H1 (cell line): Measurements from ENCODE around the gene GPATCH11. TPM values are rescaled to one million over a fixed set of nuclear protein-coding genes. Genes with fewer than 3 reads are reported as not detected.

ENCODE experiments used
- CTCF ChIA-PET: fragments of 300-600 bp; sonication (Branson Sonifier 250); formaldehyde crosslinking; loops from one replicate; lab custom pipeline; 2021; ENCODE audit not compliant: partially characterized antibody; lab: Charles Lee
- POLR2A ChIA-PET: fragments of 300-600 bp; sonication (Branson Sonifier 250); formaldehyde crosslinking; loops from one replicate; lab custom pipeline; 2021; ENCODE audit warnings: inconsistent platforms; ENCODE audit not compliant: partially characterized antibody; lab: Charles Lee
- DNase-seq, 2 experiments: peaks; one replicate each; pipeline versions ENCODE4 v3.0.0 to v3.0.0-alpha.2; 2010 to 2022; ENCODE audit warnings: low spot score in 2 of 2, low read depth in 1 of 2, mixed read lengths in 1 of 2
- FAIRE-seq: peaks from 2 replicates; lab custom pipeline; 2011; peaks lifted over from hg19 to GRCh38; lab: Jason Lieb, UNC
- H2AFZ ChIP-seq: 2 replicates; pipeline ENCODE4 v1.8.1; 2012; ENCODE audit warnings: low read length, inconsistent platforms
- H2AK5ac ChIP-seq: 2 replicates; pipeline ENCODE4 v1.6.1; 2013; ENCODE audit warnings: low read depth, low read length
- H2BK120ac ChIP-seq: replicated peaks from 2 replicates; pipeline ENCODE3; 2013; ENCODE audit warnings: low read depth, low read length, inconsistent platforms
- H2BK12ac ChIP-seq: 2 replicates; pipeline ENCODE4 v1.6.1; 2013; ENCODE audit warnings: low read depth, low read length
- H2BK15ac ChIP-seq: 2 replicates; pipeline ENCODE4 v1.6.1; 2013; ENCODE audit warnings: low read length
- H2BK20ac ChIP-seq: 2 replicates; pipeline ENCODE4 v1.6.1; 2013; ENCODE audit warnings: low read length
- H2BK5ac ChIP-seq: 2 replicates; pipeline ENCODE4 v1.6.1; 2013; ENCODE audit warnings: low read depth, low read length
- H3K14ac ChIP-seq: 2 replicates; pipeline ENCODE4 v1.6.1; 2013; ENCODE audit warnings: inconsistent platforms; ENCODE audit not compliant: insufficient read length
- H3K18ac ChIP-seq: 2 replicates; pipeline ENCODE4 v1.6.1; 2013; ENCODE audit warnings: low read length; ENCODE audit errors: extremely low read depth
- H3K23ac ChIP-seq: 2 replicates; pipeline ENCODE4 v1.6.1; 2013; ENCODE audit warnings: inconsistent platforms; ENCODE audit not compliant: insufficient read length
- H3K23me2 ChIP-seq: 2 replicates; pipeline ENCODE4 v1.6.1; 2013; ENCODE audit warnings: low read depth, low read length
- H3K27ac ChIP-seq: 2 replicates; pipeline ENCODE4 v1.6.1; 2011; ENCODE audit warnings: low read depth, low read length, inconsistent platforms
- H3K27me3 ChIP-seq, 4 experiments: replicated peaks in 1 of 4; 1 replicate in 1 of 4; 2 replicates in 3 of 4; pipeline versions ENCODE4 v1.6.1 to v1.8.1; 2011 to 2013; ENCODE audit warnings: low read length in 3 of 4, mild to moderate bottlenecking in 3 of 4, inconsistent platforms in 2 of 4, mixed read lengths in 2 of 4, moderate library complexity in 1 of 4; ENCODE audit not compliant: control insufficient read depth in 3 of 4, insufficient read depth in 3 of 4; ENCODE audit errors: extremely low read depth in 1 of 4
- H3K36me3 ChIP-seq, 4 experiments: 2 replicates each; pipeline versions ENCODE4 v1.6.1 to v1.8.1; 2011 to 2013; ENCODE audit warnings: mild to moderate bottlenecking in 4 of 4, low read length in 3 of 4, moderate library complexity in 2 of 4, control low read depth in 1 of 4, inconsistent platforms in 1 of 4; ENCODE audit not compliant: insufficient read depth in 4 of 4, control insufficient read depth in 2 of 4
- H3K4ac ChIP-seq: replicated peaks from 2 replicates; pipeline ENCODE3; 2013; ENCODE audit warnings: low read length, low read depth, mixed read lengths, inconsistent platforms; ENCODE audit not compliant: insufficient read length
- H3K4me1 ChIP-seq, 4 experiments: replicated peaks in 1 of 4; 1 replicate in 1 of 4; 2 replicates in 3 of 4; pipeline versions ENCODE4 v1.6.1 to v1.8.1; 2011 to 2013; ENCODE audit warnings: low read length in 3 of 4, inconsistent platforms in 2 of 4, mixed read lengths in 1 of 4; ENCODE audit not compliant: insufficient read depth in 4 of 4, control insufficient read depth in 3 of 4
- H3K4me2 ChIP-seq, 2 experiments: 2 replicates each; pipeline versions ENCODE4 v1.6.1 to v1.8.1; 2011 to 2013; ENCODE audit warnings: low read depth in 2 of 2, low read length in 2 of 2, control low read depth in 1 of 2, inconsistent platforms in 1 of 2, mild to moderate bottlenecking in 1 of 2; ENCODE audit not compliant: insufficient read depth in 1 of 2
- H3K4me3 ChIP-seq, 4 experiments: fragments of 200-600, 300-600 bp in 1 of 4; sonication (generic), shearing (Covaris generic), sonication (Bioruptor Twin) in 1 of 4; 2 replicates each; pipeline versions ENCODE4 v1.5.1 to v1.8.1; 2011 to 2016; ENCODE audit warnings: low read length in 4 of 4, low read depth in 3 of 4, control low read depth in 2 of 4, inconsistent platforms in 2 of 4, mild to moderate bottlenecking in 2 of 4, mixed read lengths in 1 of 4, moderate library complexity in 1 of 4; ENCODE audit not compliant: insufficient read depth in 2 of 4; ENCODE audit errors: extremely low read depth in 1 of 4
- H3K56ac ChIP-seq: replicated peaks from 2 replicates; pipeline ENCODE3; 2013; ENCODE audit warnings: low read depth, mild to moderate bottlenecking, mixed read lengths, low read length, inconsistent platforms; ENCODE audit not compliant: insufficient read length
- H3K79me1 ChIP-seq: 2 replicates; pipeline ENCODE4 v1.6.1; 2013; ENCODE audit warnings: low read depth, low read length, control low read depth
- H3K79me2 ChIP-seq, 2 experiments: 2 replicates each; pipeline versions ENCODE4 v1.6.1 to v1.8.1; 2012 to 2013; ENCODE audit warnings: low read length in 2 of 2, mild to moderate bottlenecking in 2 of 2, inconsistent platforms in 1 of 2; ENCODE audit not compliant: insufficient read depth in 2 of 2, control insufficient read depth in 1 of 2
- H3K9ac ChIP-seq, 4 experiments: replicated peaks in 1 of 4; 1 replicate in 1 of 4; 2 replicates in 3 of 4; pipeline versions ENCODE4 v1.6.1 to v1.8.1; 2011 to 2013; ENCODE audit warnings: low read depth in 3 of 4, low read length in 3 of 4, control low read depth in 2 of 4, mild to moderate bottlenecking in 2 of 4, moderate library complexity in 2 of 4, inconsistent platforms in 1 of 4; ENCODE audit errors: extremely low read depth in 1 of 4
- H3K9me3 ChIP-seq, 2 experiments: 2 replicates each; pipeline versions ENCODE4 v1.6.1 to v1.8.1; 2012 to 2013; ENCODE audit warnings: mild to moderate bottlenecking in 2 of 2, moderate library complexity in 2 of 2, control low read depth in 1 of 2, inconsistent platforms in 1 of 2, low read depth in 1 of 2, low read length in 1 of 2, mixed read lengths in 1 of 2; ENCODE audit not compliant: insufficient read depth in 2 of 2
- H4K20me1 ChIP-seq, 2 experiments: replicated peaks in 1 of 2; 2 replicates each; pipeline versions ENCODE3 to v1.8.1; 2011 to 2013; ENCODE audit warnings: inconsistent platforms in 2 of 2, low read length in 2 of 2, mild to moderate bottlenecking in 1 of 2; ENCODE audit not compliant: insufficient read depth in 2 of 2, control insufficient read depth in 1 of 2
- H4K5ac ChIP-seq: 2 replicates; pipeline ENCODE4 v1.6.1; 2013; ENCODE audit warnings: low read length, low read depth, mixed read lengths, inconsistent platforms; ENCODE audit not compliant: insufficient read length
- H4K8ac ChIP-seq: 2 replicates; pipeline ENCODE4 v1.8.0; 2013; ENCODE audit warnings: mild to moderate bottlenecking, moderate library complexity, low read length, inconsistent platforms; ENCODE audit not compliant: insufficient read depth; ENCODE audit errors: extremely low read depth
- H4K91ac ChIP-seq: replicated peaks from 2 replicates; pipeline ENCODE3; 2013; ENCODE audit warnings: low read length, mixed read lengths, inconsistent platforms; ENCODE audit not compliant: insufficient read length
- ASH2L ChIP-seq: fragments of 200-600, 300-600 bp; sonication (generic); IDR thresholded peaks from one replicate; pipeline ENCODE4 v1.7.1; 2017; ENCODE audit warnings: low read length
- ATF3 ChIP-seq: IDR thresholded peaks from 2 replicates; pipeline ENCODE4 v1.6.1; 2011; ENCODE audit warnings: low read depth, mild to moderate bottlenecking, low read length; ENCODE audit not compliant: insufficient read depth
- CBX8 ChIP-seq: fragments of 300-800, 300-1000 bp; sonication (generic); IDR thresholded peaks from 2 replicates; pipeline ENCODE4 v1.7.1; 2016; ENCODE audit warnings: low read depth, low read length, borderline replicate concordance
- CEBPB ChIP-seq: IDR thresholded peaks from 2 replicates; pipeline ENCODE4 v1.6.1; 2012; ENCODE audit warnings: low read depth, low read length
- EGR1 ChIP-seq: IDR thresholded peaks from 2 replicates; pipeline ENCODE4 v1.6.1; 2011; ENCODE audit warnings: low read depth, low read length, borderline replicate concordance
- GABPA ChIP-seq: IDR thresholded peaks from 2 replicates; pipeline ENCODE4 v1.6.1; 2011; ENCODE audit warnings: mild to moderate bottlenecking, low read length, moderate library complexity, borderline replicate concordance; ENCODE audit not compliant: insufficient read depth
- GTF2F1 ChIP-seq: IDR thresholded peaks from 2 replicates; pipeline ENCODE4 v1.6.1; 2012; ENCODE audit warnings: low read depth, low read length, improper control_type of control experiment, borderline replicate concordance
- RAD21 ChIP-seq, 2 experiments: IDR thresholded peaks in 1 of 2; conservative IDR thresholded peaks in 1 of 2; 2 replicates each; pipeline ENCODE4 v1.6.1; 2011; ENCODE audit warnings: low read depth in 2 of 2, low read length in 2 of 2, improper control_type of control experiment in 1 of 2, inconsistent platforms in 1 of 2, mild to moderate bottlenecking in 1 of 2, moderate library complexity in 1 of 2
- TAF1 ChIP-seq: IDR thresholded peaks from 2 replicates; pipeline ENCODE4 v1.6.1; 2011; ENCODE audit warnings: mild to moderate bottlenecking, low read depth, low read length
- TCF12 ChIP-seq: IDR thresholded peaks from 2 replicates; pipeline ENCODE4 v1.6.1; 2011; ENCODE audit warnings: low read depth, mild to moderate bottlenecking, low read length
- TEAD4 ChIP-seq: IDR thresholded peaks from 2 replicates; pipeline ENCODE4 v1.6.1; 2012; ENCODE audit warnings: low read depth, low read length, inconsistent platforms, mixed read lengths
- WGBS, 2 experiments: shearing (Covaris generic) in 1 of 2; methylation state at CpG; one replicate each; pipeline versions ENCODE4 v1.1.6 to v1.1.7; 2013 to 2015; ENCODE audit warnings: low lambda C conversion rate in 2 of 2, mixed read lengths in 2 of 2, inconsistent platforms in 1 of 2, low coverage in 1 of 2, missing lambda C conversion rate in 1 of 2; ENCODE audit not compliant: insufficient replicate concordance in 2 of 2, insufficient coverage in 1 of 2, insufficient read length in 1 of 2; ENCODE audit errors: extremely low coverage in 1 of 2, missing lambda C conversion rate in 1 of 2; 5-methylcytosine and 5-hydroxymethylcytosine counted together
- polyA plus RNA-seq, 7 experiments: library from polyadenylated mRNA; depleted of rRNA in 3 of 7; stranded (reverse) in 5 of 7; unstranded in 2 of 7; fragments of >200 nt in 5 of 7; fragments of 200-250 nt in 2 of 7; gene quantifications; 1 replicate in 5 of 7; 2 replicates in 1 of 7; 4 replicates in 1 of 7; pipeline versions ENCODE4 v1.2.1 to v1.2.3, GENCODE V29; 2011 to 2013; ENCODE audit warnings: missing spikeins in 2 of 7, mixed read lengths in 2 of 7
- total RNA-seq: library from RNA; stranded (reverse); fragmentation: NEBNext Ultra II Directional; extraction: Animal tissue kit (Norgen Biotek cat#: 25700); gene quantifications from 2 replicates; pipeline ENCODE4 v1.2.1, GENCODE V29; 2021
- TF ChIP-seq, protein P1 (sequence below), 3 experiments: IDR thresholded peaks; 1 replicate in 2 of 3; 2 replicates in 1 of 3; pipeline versions ENCODE4 v1.5.1 to v1.6.1; 2011; ENCODE audit warnings: low read length in 3 of 3, mild to moderate bottlenecking in 3 of 3, inconsistent platforms in 2 of 3, low read depth in 1 of 3, moderate library complexity in 1 of 3; ENCODE audit not compliant: insufficient read depth in 1 of 3; ENCODE audit errors: control extremely low read depth in 1 of 3

GPATCH11 gene
- total and polyA plus RNA-seq, 2 of the 8 experiments (the other 6 are each of a cell fraction or from before 2014, with no cell fraction given): 0.60 to 3.4 TPM

GRCh38 chr2:37100054-37100453 is 15.7 kb downstream of the GPATCH11 start:
- no peak overlapping the region for H3K27ac ChIP-seq
- H3K18ac ChIP-seq: no peak overlapping the region
- no peak overlapping the region for H3K56ac ChIP-seq
- no peak overlapping the region for H2AFZ ChIP-seq
- H3K79me1 ChIP-seq: no peaks in the 10 kb centered on the region
- ChIA-PET POLR2A (no interaction called here), CTCF (no interaction called here)
- no peak overlapping the region for H2BK120ac ChIP-seq
- H3K36me3 ChIP-seq: peaks cover 0 to 10% (median 2%) of the 10 kb centered on the region in 4 experiments; a peak in 5 of 8 replicates
- no peak overlapping the region for H3K4me3 ChIP-seq
- H2BK20ac ChIP-seq: no peak overlapping the region
- H3K9ac ChIP-seq: no peak overlapping the region
- H3K4me2 ChIP-seq: no peak overlapping the region
- H3K27me3 ChIP-seq: no peaks in the 10 kb centered on the region
- no peaks in the 10 kb centered on the region for H3K4me1 ChIP-seq
- no peak for DNase-seq
- no peak overlapping the region for H2BK5ac ChIP-seq
- H3K4ac ChIP-seq: no peak overlapping the region
- 74% methylated on average over 1 of the region's 1 CpG; no CpG with 5 or more reads in 1 of the 2 experiments for WGBS, 2 experiments
- no peak overlapping the region for H4K5ac ChIP-seq
- no peak overlapping the region for H2BK12ac ChIP-seq
- no peak overlapping the region for H4K8ac ChIP-seq
- no peaks in the 10 kb centered on the region for H3K9me3 ChIP-seq
- no peaks in the 10 kb centered on the region for H4K20me1 ChIP-seq
- H4K91ac ChIP-seq: no peak overlapping the region
- H3K23ac ChIP-seq: no peak overlapping the region
- no peak for FAIRE-seq
- no peak overlapping the region for H2AK5ac ChIP-seq
- H2BK15ac ChIP-seq: no peak overlapping the region
- H3K79me2 ChIP-seq: no peaks in the 10 kb centered on the region
- no peak overlapping the region for H3K14ac ChIP-seq
- H3K23me2 ChIP-seq: no peaks in the 10 kb centered on the region
- TF ChIP-seq, protein P1, sequence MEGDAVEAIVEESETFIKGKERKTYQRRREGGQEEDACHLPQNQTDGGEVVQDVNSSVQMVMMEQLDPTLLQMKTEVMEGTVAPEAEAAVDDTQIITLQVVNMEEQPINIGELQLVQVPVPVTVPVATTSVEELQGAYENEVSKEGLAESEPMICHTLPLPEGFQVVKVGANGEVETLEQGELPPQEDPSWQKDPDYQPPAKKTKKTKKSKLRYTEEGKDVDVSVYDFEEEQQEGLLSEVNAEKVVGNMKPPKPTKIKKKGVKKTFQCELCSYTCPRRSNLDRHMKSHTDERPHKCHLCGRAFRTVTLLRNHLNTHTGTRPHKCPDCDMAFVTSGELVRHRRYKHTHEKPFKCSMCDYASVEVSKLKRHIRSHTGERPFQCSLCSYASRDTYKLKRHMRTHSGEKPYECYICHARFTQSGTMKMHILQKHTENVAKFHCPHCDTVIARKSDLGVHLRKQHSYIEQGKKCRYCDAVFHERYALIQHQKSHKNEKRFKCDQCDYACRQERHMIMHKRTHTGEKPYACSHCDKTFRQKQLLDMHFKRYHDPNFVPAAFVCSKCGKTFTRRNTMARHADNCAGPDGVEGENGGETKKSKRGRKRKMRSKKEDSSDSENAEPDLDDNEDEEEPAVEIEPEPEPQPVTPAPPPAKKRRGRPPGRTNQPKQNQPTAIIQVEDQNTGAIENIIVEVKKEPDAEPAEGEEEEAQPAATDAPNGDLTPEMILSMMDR (IDR thresholded peaks at IDR 0.05; ENCODE audit: control extremely low read depth in 1 of 3, insufficient read depth in 1 of 3, low read depth in 1 of 3, low read length in 3 of 3): no peak
- TF ChIP-seq EGR1 (no peak), CBX8 (no peak), RAD21 (IDR thresholded peaks at IDR 0.05 in 1 of 2, conservative IDR thresholded peaks at IDR 0.05 in 1 of 2; ENCODE audit: low read depth in 2 of 2, low read length in 2 of 2) (no peak), ASH2L (no peak), CEBPB (no peak), TEAD4 (no peak), TAF1 (no peak), TCF12 (no peak), ATF3 (no peak), GABPA (no peak), GTF2F1 (no peak)
